HEK293 (cell line): ENCODE results near the gene ILRUN.

Source experiments
- GFI1B ChIP-seq: fragments of 450-650 bp; formaldehyde crosslinking; IDR thresholded peaks from 2 replicates; pipeline ENCODE4 v1.5.1; 2016; ENCODE audit warnings: missing biosample characterization, missing genetic modification characterization
- GLI4 ChIP-seq: fragments of 450-650 bp; formaldehyde crosslinking; IDR thresholded peaks from 2 replicates; pipeline ENCODE4 v1.5.1; 2016; ENCODE audit warnings: missing biosample characterization, missing genetic modification characterization
- GLIS1 ChIP-seq: fragments of 450-650 bp; formaldehyde crosslinking; IDR thresholded peaks from 2 replicates; pipeline ENCODE4 v1.5.1; 2016; ENCODE audit warnings: missing biosample characterization, missing genetic modification characterization
- HOXD13 ChIP-seq: sonication (generic); formaldehyde crosslinking; IDR thresholded peaks from 2 replicates; pipeline ENCODE4 v1.8.0; 2022; ENCODE audit warnings: missing genetic modification reagents, borderline replicate concordance
- KLF16 ChIP-seq: fragments of 450-650 bp; formaldehyde crosslinking; IDR thresholded peaks from 2 replicates; pipeline ENCODE4 v1.5.1; 2017; ENCODE audit warnings: missing biosample characterization, missing genetic modification characterization
- ZBTB48 ChIP-seq: fragments of 450-650 bp; formaldehyde crosslinking; IDR thresholded peaks from 2 replicates; pipeline ENCODE4 v1.5.1; 2016; ENCODE audit warnings: missing biosample characterization, missing genetic modification characterization
- ZEB2 ChIP-seq: fragments of 450-650 bp; formaldehyde crosslinking; IDR thresholded peaks from 2 replicates; pipeline ENCODE4 v1.5.1; 2016; ENCODE audit warnings: missing biosample characterization, missing genetic modification characterization
- ZNF146 ChIP-seq: fragments of 450-650 bp; formaldehyde crosslinking; IDR thresholded peaks from 2 replicates; pipeline ENCODE4 v1.5.1; 2016; ENCODE audit warnings: missing biosample characterization, missing genetic modification characterization
- ZNF155 ChIP-seq: fragments of 450-650 bp; formaldehyde crosslinking; IDR thresholded peaks from 2 replicates; pipeline ENCODE4 v1.5.1; 2016; ENCODE audit warnings: missing biosample characterization, missing genetic modification characterization
- ZNF174 ChIP-seq: fragments of 450-650 bp; formaldehyde crosslinking; IDR thresholded peaks from 2 replicates; pipeline ENCODE4 v1.5.0; 2017; ENCODE audit warnings: missing biosample characterization, mild to moderate bottlenecking, missing genetic modification characterization
- ZNF266 ChIP-seq: fragments of 450-650 bp; formaldehyde crosslinking; IDR thresholded peaks from 2 replicates; pipeline ENCODE4 v1.5.1; 2016; ENCODE audit warnings: missing biosample characterization, missing genetic modification characterization, low read depth
- ZNF274 ChIP-seq, 2 experiments: fragments of 200-500 bp in 1 of 2; fragments of 450-650 bp in 1 of 2; sonication (Bioruptor generic) in 1 of 2; formaldehyde crosslinking in 1 of 2; IDR thresholded peaks; 2 replicates each; pipeline versions ENCODE4 v1.5.1 to v1.6.1; 2014 to 2016; ENCODE audit warnings: borderline replicate concordance in 1 of 2, inconsistent platforms in 1 of 2, low read length in 1 of 2, missing biosample characterization in 1 of 2, missing genetic modification characterization in 1 of 2
- ZNF394 ChIP-seq: fragments of 450-650 bp; formaldehyde crosslinking; IDR thresholded peaks from 2 replicates; pipeline ENCODE4 v1.5.1; 2016; ENCODE audit warnings: missing biosample characterization, missing genetic modification characterization, mild to moderate bottlenecking, moderate library complexity, borderline replicate concordance
- ZNF423 ChIP-seq: fragments of 450-650 bp; formaldehyde crosslinking; IDR thresholded peaks from 2 replicates; pipeline ENCODE4 v1.5.1; 2016; ENCODE audit warnings: missing biosample characterization, missing genetic modification characterization
- ZNF585B ChIP-seq: fragments of 450-650 bp; formaldehyde crosslinking; IDR thresholded peaks from 2 replicates; pipeline ENCODE4 v1.5.1; 2016; ENCODE audit warnings: missing biosample characterization, missing genetic modification characterization
- ZNF658 ChIP-seq: fragments of 450-650 bp; formaldehyde crosslinking; IDR thresholded peaks from 2 replicates; pipeline ENCODE4; 2016; ENCODE audit warnings: missing biosample characterization, missing genetic modification characterization
- ZNF701 ChIP-seq: fragments of 450-650 bp; formaldehyde crosslinking; IDR thresholded peaks from 2 replicates; pipeline ENCODE4 v1.5.1; 2016; ENCODE audit warnings: missing biosample characterization, missing genetic modification characterization
- TF ChIP-seq, protein P1 (sequence below): fragments of 450-650 bp; IDR thresholded peaks from 2 replicates; pipeline ENCODE4 v1.5.1; 2018; ENCODE audit warnings: missing biosample characterization, missing genetic modification characterization
- TF ChIP-seq, protein P2 (sequence below): fragments of 450-650 bp; formaldehyde crosslinking; IDR thresholded peaks from 2 replicates; pipeline ENCODE4 v1.5.1; 2016; ENCODE audit warnings: missing biosample characterization, missing genetic modification characterization, borderline replicate concordance
- TF ChIP-seq, protein P3 (sequence below): fragments of 450-650 bp; formaldehyde crosslinking; conservative IDR thresholded peaks from 2 replicates; pipeline ENCODE4 v1.5.1; 2016; ENCODE audit warnings: low read depth, missing biosample characterization, missing genetic modification characterization
- TF ChIP-seq, protein P4 (sequence below): fragments of 450-650 bp; formaldehyde crosslinking; conservative IDR thresholded peaks from 2 replicates; pipeline ENCODE4 v1.5.1; 2016; ENCODE audit warnings: low read depth, missing biosample characterization, missing genetic modification characterization
- TF ChIP-seq, protein P5 (sequence below): fragments of 450-650 bp; IDR thresholded peaks from 2 replicates; pipeline ENCODE4 v1.5.1; 2018; ENCODE audit warnings: missing biosample characterization, mild to moderate bottlenecking, missing genetic modification characterization
- TF ChIP-seq, protein P6 (sequence below): fragments of 450-650 bp; formaldehyde crosslinking; IDR thresholded peaks from 2 replicates; pipeline ENCODE4 v1.5.1; 2016; ENCODE audit warnings: missing biosample characterization, missing genetic modification characterization

The ILRUN gene

DNA sequence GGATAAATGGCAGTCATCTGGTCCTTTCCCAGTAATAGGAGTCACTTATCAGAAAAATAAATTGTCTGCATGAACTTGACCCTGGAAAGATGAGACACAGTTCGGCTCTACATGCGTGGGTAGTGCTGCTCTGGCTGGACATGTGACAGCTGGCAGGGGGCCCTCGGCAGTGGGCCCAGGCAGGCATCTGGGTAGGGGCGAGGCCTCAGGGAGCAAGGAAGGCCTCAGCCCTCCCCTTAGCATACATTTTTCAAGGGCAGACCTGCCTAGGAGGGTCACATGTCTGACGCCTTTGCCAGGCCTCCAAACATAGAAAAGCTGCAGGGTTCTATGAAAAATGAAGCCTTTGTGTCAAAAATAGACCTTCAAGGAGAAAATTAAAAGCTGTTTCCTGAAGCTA lies 12.8 kb upstream of the ILRUN start (continued):
- TF ChIP-seq ZNF274 (IDR thresholded peaks at IDR 0.05; ENCODE audit: low read length) (no peak), ZNF274 (tag by site-specific recombination; IDR thresholded peaks at IDR 0.05; ENCODE audit: borderline replicate concordance) (no peak), ZNF394 (no peak), GFI1B (no peak), ZNF701 (tag by site-specific recombination) (no peak), ZNF146 (tag by site-specific recombination) (no peak), ZNF658 (no peak), ZNF266 (tag by site-specific recombination) (no peak), GLIS1 (0 out of 2 replicates have a peak, but pooled peaks have one; percentile 6), KLF16 (no peak), ZNF585B (tag by site-specific recombination) (no peak), ZBTB48 (tag by site-specific recombination) (peak; percentile 62), ZNF423 (tag by site-specific recombination) (no peak), ZNF155 (tag by site-specific recombination) (no peak), HOXD13 (CRISPR knock-in tag) (no peak), ZNF174 (tag by site-specific recombination) (no peak), ZEB2 (tag by site-specific recombination) (no peak), GLI4 (tag by site-specific recombination) (no peak)
- TF ChIP-seq, protein P1, sequence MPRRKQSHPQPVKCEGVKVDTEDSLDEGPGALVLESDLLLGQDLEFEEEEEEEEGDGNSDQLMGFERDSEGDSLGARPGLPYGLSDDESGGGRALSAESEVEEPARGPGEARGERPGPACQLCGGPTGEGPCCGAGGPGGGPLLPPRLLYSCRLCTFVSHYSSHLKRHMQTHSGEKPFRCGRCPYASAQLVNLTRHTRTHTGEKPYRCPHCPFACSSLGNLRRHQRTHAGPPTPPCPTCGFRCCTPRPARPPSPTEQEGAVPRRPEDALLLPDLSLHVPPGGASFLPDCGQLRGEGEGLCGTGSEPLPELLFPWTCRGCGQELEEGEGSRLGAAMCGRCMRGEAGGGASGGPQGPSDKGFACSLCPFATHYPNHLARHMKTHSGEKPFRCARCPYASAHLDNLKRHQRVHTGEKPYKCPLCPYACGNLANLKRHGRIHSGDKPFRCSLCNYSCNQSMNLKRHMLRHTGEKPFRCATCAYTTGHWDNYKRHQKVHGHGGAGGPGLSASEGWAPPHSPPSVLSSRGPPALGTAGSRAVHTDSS (tag by site-specific recombination), result no peak
- TF ChIP-seq, protein P2, sequence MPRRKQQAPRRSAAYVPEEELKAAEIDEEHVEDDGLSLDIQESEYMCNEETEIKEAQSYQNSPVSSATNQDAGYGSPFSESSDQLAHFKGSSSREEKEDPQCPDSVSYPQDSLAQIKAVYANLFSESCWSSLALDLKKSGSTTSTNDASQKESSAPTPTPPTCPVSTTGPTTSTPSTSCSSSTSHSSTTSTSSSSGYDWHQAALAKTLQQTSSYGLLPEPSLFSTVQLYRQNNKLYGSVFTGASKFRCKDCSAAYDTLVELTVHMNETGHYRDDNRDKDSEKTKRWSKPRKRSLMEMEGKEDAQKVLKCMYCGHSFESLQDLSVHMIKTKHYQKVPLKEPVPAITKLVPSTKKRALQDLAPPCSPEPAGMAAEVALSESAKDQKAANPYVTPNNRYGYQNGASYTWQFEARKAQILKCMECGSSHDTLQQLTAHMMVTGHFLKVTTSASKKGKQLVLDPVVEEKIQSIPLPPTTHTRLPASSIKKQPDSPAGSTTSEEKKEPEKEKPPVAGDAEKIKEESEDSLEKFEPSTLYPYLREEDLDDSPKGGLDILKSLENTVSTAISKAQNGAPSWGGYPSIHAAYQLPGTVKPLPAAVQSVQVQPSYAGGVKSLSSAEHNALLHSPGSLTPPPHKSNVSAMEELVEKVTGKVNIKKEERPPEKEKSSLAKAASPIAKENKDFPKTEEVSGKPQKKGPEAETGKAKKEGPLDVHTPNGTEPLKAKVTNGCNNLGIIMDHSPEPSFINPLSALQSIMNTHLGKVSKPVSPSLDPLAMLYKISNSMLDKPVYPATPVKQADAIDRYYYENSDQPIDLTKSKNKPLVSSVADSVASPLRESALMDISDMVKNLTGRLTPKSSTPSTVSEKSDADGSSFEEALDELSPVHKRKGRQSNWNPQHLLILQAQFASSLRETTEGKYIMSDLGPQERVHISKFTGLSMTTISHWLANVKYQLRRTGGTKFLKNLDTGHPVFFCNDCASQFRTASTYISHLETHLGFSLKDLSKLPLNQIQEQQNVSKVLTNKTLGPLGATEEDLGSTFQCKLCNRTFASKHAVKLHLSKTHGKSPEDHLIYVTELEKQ (tag by site-specific recombination), result no peak
- TF ChIP-seq, protein P3, sequence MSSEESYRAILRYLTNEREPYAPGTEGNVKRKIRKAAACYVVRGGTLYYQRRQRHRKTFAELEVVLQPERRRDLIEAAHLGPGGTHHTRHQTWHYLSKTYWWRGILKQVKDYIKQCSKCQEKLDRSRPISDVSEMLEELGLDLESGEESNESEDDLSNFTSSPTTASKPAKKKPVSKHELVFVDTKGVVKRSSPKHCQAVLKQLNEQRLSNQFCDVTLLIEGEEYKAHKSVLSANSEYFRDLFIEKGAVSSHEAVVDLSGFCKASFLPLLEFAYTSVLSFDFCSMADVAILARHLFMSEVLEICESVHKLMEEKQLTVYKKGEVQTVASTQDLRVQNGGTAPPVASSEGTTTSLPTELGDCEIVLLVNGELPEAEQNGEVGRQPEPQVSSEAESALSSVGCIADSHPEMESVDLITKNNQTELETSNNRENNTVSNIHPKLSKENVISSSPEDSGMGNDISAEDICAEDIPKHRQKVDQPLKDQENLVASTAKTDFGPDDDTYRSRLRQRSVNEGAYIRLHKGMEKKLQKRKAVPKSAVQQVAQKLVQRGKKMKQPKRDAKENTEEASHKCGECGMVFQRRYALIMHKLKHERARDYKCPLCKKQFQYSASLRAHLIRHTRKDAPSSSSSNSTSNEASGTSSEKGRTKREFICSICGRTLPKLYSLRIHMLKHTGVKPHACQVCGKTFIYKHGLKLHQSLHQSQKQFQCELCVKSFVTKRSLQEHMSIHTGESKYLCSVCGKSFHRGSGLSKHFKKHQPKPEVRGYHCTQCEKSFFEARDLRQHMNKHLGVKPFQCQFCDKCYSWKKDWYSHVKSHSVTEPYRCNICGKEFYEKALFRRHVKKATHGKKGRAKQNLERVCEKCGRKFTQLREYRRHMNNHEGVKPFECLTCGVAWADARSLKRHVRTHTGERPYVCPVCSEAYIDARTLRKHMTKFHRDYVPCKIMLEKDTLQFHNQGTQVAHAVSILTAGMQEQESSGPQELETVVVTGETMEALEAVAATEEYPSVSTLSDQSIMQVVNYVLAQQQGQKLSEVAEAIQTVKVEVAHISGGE, result no peak
- TF ChIP-seq, protein P4, sequence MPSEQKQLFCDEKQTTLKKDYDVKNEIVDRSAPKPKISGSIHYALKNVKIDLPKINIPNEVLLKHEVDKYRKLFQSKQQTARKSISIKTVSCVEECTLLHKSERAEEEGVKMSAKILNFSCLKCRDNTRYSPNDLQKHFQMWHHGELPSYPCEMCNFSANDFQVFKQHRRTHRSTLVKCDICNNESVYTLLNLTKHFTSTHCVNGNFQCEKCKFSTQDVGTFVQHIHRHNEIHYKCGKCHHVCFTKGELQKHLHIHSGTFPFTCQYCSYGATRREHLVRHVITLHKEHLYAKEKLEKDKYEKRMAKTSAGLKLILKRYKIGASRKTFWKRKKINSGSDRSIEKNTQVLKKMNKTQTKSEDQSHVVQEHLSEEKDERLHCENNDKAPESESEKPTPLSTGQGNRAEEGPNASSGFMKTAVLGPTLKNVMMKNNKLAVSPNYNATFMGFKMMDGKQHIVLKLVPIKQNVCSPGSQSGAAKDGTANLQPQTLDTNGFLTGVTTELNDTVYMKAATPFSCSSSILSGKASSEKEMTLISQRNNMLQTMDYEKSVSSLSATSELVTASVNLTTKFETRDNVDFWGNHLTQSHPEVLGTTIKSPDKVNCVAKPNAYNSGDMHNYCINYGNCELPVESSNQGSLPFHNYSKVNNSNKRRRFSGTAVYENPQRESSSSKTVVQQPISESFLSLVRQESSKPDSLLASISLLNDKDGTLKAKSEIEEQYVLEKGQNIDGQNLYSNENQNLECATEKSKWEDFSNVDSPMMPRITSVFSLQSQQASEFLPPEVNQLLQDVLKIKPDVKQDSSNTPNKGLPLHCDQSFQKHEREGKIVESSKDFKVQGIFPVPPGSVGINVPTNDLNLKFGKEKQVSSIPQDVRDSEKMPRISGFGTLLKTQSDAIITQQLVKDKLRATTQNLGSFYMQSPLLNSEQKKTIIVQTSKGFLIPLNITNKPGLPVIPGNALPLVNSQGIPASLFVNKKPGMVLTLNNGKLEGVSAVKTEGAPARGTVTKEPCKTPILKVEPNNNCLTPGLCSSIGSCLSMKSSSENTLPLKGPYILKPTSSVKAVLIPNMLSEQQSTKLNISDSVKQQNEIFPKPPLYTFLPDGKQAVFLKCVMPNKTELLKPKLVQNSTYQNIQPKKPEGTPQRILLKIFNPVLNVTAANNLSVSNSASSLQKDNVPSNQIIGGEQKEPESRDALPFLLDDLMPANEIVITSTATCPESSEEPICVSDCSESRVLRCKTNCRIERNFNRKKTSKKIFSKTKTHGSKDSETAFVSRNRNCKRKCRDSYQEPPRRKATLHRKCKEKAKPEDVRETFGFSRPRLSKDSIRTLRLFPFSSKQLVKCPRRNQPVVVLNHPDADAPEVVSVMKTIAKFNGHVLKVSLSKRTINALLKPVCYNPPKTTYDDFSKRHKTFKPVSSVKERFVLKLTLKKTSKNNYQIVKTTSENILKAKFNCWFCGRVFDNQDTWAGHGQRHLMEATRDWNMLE, result 0 out of 2 replicates have a peak, but pooled peaks have one; percentile 18
- TF ChIP-seq, protein P5, sequence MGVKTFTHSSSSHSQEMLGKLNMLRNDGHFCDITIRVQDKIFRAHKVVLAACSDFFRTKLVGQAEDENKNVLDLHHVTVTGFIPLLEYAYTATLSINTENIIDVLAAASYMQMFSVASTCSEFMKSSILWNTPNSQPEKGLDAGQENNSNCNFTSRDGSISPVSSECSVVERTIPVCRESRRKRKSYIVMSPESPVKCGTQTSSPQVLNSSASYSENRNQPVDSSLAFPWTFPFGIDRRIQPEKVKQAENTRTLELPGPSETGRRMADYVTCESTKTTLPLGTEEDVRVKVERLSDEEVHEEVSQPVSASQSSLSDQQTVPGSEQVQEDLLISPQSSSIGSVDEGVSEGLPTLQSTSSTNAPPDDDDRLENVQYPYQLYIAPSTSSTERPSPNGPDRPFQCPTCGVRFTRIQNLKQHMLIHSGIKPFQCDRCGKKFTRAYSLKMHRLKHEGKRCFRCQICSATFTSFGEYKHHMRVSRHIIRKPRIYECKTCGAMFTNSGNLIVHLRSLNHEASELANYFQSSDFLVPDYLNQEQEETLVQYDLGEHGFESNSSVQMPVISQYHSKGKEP (tag by site-specific recombination), result no peak
- TF ChIP-seq, protein P6, sequence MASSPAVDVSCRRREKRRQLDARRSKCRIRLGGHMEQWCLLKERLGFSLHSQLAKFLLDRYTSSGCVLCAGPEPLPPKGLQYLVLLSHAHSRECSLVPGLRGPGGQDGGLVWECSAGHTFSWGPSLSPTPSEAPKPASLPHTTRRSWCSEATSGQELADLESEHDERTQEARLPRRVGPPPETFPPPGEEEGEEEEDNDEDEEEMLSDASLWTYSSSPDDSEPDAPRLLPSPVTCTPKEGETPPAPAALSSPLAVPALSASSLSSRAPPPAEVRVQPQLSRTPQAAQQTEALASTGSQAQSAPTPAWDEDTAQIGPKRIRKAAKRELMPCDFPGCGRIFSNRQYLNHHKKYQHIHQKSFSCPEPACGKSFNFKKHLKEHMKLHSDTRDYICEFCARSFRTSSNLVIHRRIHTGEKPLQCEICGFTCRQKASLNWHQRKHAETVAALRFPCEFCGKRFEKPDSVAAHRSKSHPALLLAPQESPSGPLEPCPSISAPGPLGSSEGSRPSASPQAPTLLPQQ (tag by site-specific recombination), result peak; percentile 99
